K562 (cell line): ENCODE results near the gene DPH6. TPM values are rescaled to one million over a fixed set of nuclear protein-coding genes. Genes with fewer than 3 reads are reported as not detected.

Experiments
- ATAC-seq: fragments of 200-7000 bp; cut with Tn5 transposase; 3 replicates; pipeline ENCODE4 v1.9.1; 2020; ENCODE audit warnings: moderate library complexity
- BruUV-seq: library from RNA; stranded (reverse); fragments of 400-500 nt; replicated peaks from 2 replicates; lab custom pipeline; 2021; lab: Mats Ljungman, UMichigan
- CTCF ChIA-PET: fragments of 300-600 bp; formaldehyde crosslinking; extraction: SDS; loops from one replicate; lab custom pipeline; 2021; ENCODE audit warnings: low intra/inter-chr PET ratio; lab: Yijun Ruan, JAX
- POLR2A ChIA-PET: fragments of 300-600, 350-650 bp; sonication (Branson Sonifier 250); formaldehyde crosslinking; extraction: SDS; loops from one replicate; lab custom pipeline; 2021; ENCODE audit warnings: antibody characterized with exemption, inconsistent platforms; lab: Yijun Ruan, JAX
- DNase-seq, 4 experiments: peaks; one replicate each; pipeline versions ENCODE4 v3.0.0 to v3.0.0-alpha.2; 2011 to 2018; ENCODE audit warnings: low spot score in 3 of 4, mixed read lengths in 3 of 4; ENCODE audit errors: extremely low read depth in 1 of 4
- FAIRE-seq: peaks from 2 replicates; lab custom pipeline; 2011; peaks lifted over from hg19 to GRCh38; lab: Jason Lieb, UNC
- H2AFZ ChIP-seq: 2 replicates; pipeline ENCODE4 v1.6.0; 2011; ENCODE audit warnings: low read depth, low read length, control low read depth, inconsistent platforms
- H3K27ac ChIP-seq: fragments of 200-600 bp; 3 replicates; pipeline ENCODE4 v1.8.0; 2011; ENCODE audit warnings: low read depth, mild to moderate bottlenecking, control low read depth, inconsistent platforms, low read length, moderate library complexity, mixed read lengths; ENCODE audit errors: extremely low read depth
- H3K27me3 ChIP-seq, 2 experiments: fragments of 300-600 bp in 1 of 2; 2 replicates in 1 of 2; 3 replicates in 1 of 2; pipeline versions ENCODE4 v1.6.0 to v1.8.0; 2011; ENCODE audit warnings: inconsistent platforms in 2 of 2, low read length in 2 of 2, mild to moderate bottlenecking in 1 of 2, mixed read lengths in 1 of 2, moderate library complexity in 1 of 2; ENCODE audit not compliant: control insufficient read depth in 2 of 2, insufficient read depth in 2 of 2
- H3K36me3 ChIP-seq: fragments of 300-600 bp; 3 replicates; pipeline ENCODE4 v1.8.0; 2011; ENCODE audit warnings: mild to moderate bottlenecking, low read length, inconsistent platforms; ENCODE audit not compliant: control insufficient read depth, insufficient read depth
- H3K4me1 ChIP-seq, 2 experiments: fragments of 200-600 bp in 1 of 2; replicated peaks in 1 of 2; 2 replicates in 1 of 2; 3 replicates in 1 of 2; pipeline versions ENCODE4 v1.5.1 to v1.8.0; 2011; ENCODE audit warnings: inconsistent platforms in 2 of 2, low read length in 2 of 2, mild to moderate bottlenecking in 1 of 2, mixed read lengths in 1 of 2, moderate library complexity in 1 of 2; ENCODE audit not compliant: control insufficient read depth in 2 of 2, insufficient read depth in 2 of 2
- H3K4me2 ChIP-seq: 2 replicates; pipeline ENCODE4 v1.6.1; 2011; ENCODE audit warnings: low read length, control low read depth, inconsistent platforms, mixed read lengths; ENCODE audit not compliant: insufficient read depth
- H3K4me3 ChIP-seq: fragments of 200-600 bp; sonication (generic), shearing (Covaris generic); 2 replicates; pipeline ENCODE4 v1.5.1; 2016; ENCODE audit warnings: control low read depth, inconsistent platforms
- H3K79me2 ChIP-seq: fragments of 200-600 bp; 3 replicates; pipeline ENCODE4 v1.8.0; 2011; ENCODE audit warnings: low read length, inconsistent platforms; ENCODE audit not compliant: control insufficient read depth, insufficient read depth
- H3K9ac ChIP-seq, 2 experiments: 2 replicates each; pipeline versions ENCODE4 v1.6.0 to v1.6.1; 2011; ENCODE audit warnings: low read depth in 2 of 2, low read length in 2 of 2, control low read depth in 1 of 2, inconsistent platforms in 1 of 2, mild to moderate bottlenecking in 1 of 2, mixed read lengths in 1 of 2; ENCODE audit not compliant: insufficient read depth in 1 of 2
- H3K9me1 ChIP-seq: one replicate; pipeline ENCODE4 v1.6.0; 2011; ENCODE audit warnings: inconsistent platforms, mild to moderate bottlenecking, low read length, moderate library complexity; ENCODE audit not compliant: control insufficient read depth, insufficient read depth
- H3K9me3 ChIP-seq: replicated peaks from 2 replicates; pipeline ENCODE4 v1.5.1; 2011; ENCODE audit warnings: low read depth, low read length, inconsistent platforms; ENCODE audit not compliant: control insufficient read depth, insufficient read depth
- H4K20me1 ChIP-seq: replicated peaks from 2 replicates; pipeline ENCODE4 v1.6.1; 2011; ENCODE audit warnings: low read length, inconsistent platforms, mixed read lengths; ENCODE audit not compliant: control insufficient read depth, insufficient read depth
- ARHGAP35 ChIP-seq: fragments of 450-650 bp; IDR thresholded peaks from 2 replicates; pipeline ENCODE4 v1.6.1; 2018; ENCODE audit not compliant: partially characterized antibody
- BHLHE40 ChIP-seq: IDR thresholded peaks from 2 replicates; pipeline ENCODE4 v1.6.1; 2011; ENCODE audit warnings: low read length, improper control_type of control experiment
- PML ChIP-seq: IDR thresholded peaks from 2 replicates; pipeline ENCODE4 v1.6.1; 2012; ENCODE audit warnings: low read length, inconsistent platforms
- PPARD ChIP-seq: fragments of 250-450 bp; sonication (Bioruptor Pico); IDR thresholded peaks from 2 replicates; pipeline ENCODE4 v1.8.0; 2022; ENCODE audit warnings: inconsistent platforms, mild to moderate bottlenecking, moderate library complexity
- PTRF ChIP-seq: fragments of 450-650 bp; IDR thresholded peaks from 2 replicates; pipeline ENCODE4 v1.6.1; 2016; ENCODE audit warnings: mild to moderate bottlenecking, missing genetic modification characterization, missing compliant biosample characterization
- RBM34 ChIP-seq: fragments of 200-400 bp; formaldehyde crosslinking; IDR thresholded peaks from 2 replicates; pipeline ENCODE4 v1.6.1; 2018; ENCODE audit warnings: low read length, borderline replicate concordance; ENCODE audit not compliant: insufficient read depth
- TBL1XR1 ChIP-seq, 2 experiments: IDR thresholded peaks; 2 replicates each; pipeline ENCODE4 v1.6.1; 2012; ENCODE audit warnings: improper control_type of control experiment in 2 of 2, low read length in 2 of 2, mild to moderate bottlenecking in 1 of 2
- TEAD4 ChIP-seq, 2 experiments: sonication (generic) in 1 of 2; formaldehyde crosslinking in 1 of 2; IDR thresholded peaks; 2 replicates each; pipeline versions ENCODE4 v1.6.1 to v1.8.0; 2012 to 2022; ENCODE audit warnings: borderline replicate concordance in 1 of 2, inconsistent platforms in 1 of 2, low read length in 1 of 2, mild to moderate bottlenecking in 1 of 2, missing genetic modification reagents in 1 of 2
- TRIM24 ChIP-seq, 2 experiments: fragments of 450-650 bp; IDR thresholded peaks; 2 replicates each; pipeline ENCODE4 v1.6.1; 2016
- WHSC1 ChIP-seq: IDR thresholded peaks from one replicate; pipeline ENCODE4 v1.6.1; 2012; ENCODE audit warnings: low read length, control low read depth, inconsistent platforms
- XRCC5 ChIP-seq: fragments of 200-400 bp; formaldehyde crosslinking; IDR thresholded peaks from 2 replicates; pipeline ENCODE4 v1.6.1; 2017; ENCODE audit warnings: low read depth, mild to moderate bottlenecking, low read length
- ZC3H4 ChIP-seq: sonication (generic); formaldehyde crosslinking; IDR thresholded peaks from 2 replicates; pipeline ENCODE4 v1.9.0; 2021; ENCODE audit warnings: missing genetic modification reagents, borderline replicate concordance
- ZNF133 ChIP-seq: fragments of 250-450 bp; sonication (Bioruptor Pico); IDR thresholded peaks from 2 replicates; pipeline ENCODE4 v1.4.0; 2020; ENCODE audit warnings: mild to moderate bottlenecking
- WGBS: fragments of 100-300 bp; shearing (Covaris generic); methylation state at CpG from one replicate; pipeline ENCODE4 v1.1.6; 2016; ENCODE audit warnings: low coverage, mixed read lengths; ENCODE audit not compliant: insufficient coverage; ENCODE audit errors: missing lambda C conversion rate; 5-methylcytosine and 5-hydroxymethylcytosine counted together
- in situ Hi-C: fragments of 300-500 bp; cut with MboI; formaldehyde crosslinking; loops from 4 replicates; pipeline ENCODE4 v1.15.0; 2018; ENCODE audit warnings: inconsistent platforms, mixed read lengths
- intact Hi-C: fragments of 100-400 bp; cut with micrococcal nuclease; formaldehyde crosslinking; loops from 2 replicates; pipeline ENCODE4 v1.14.2; 2022
- polyA plus RNA-seq, 8 experiments: library from polyadenylated mRNA; depleted of rRNA in 4 of 8; stranded (reverse) in 5 of 8; unstranded in 3 of 8; fragments of >200 nt; fragmentation: Nextera tagmentation in 2 of 8; fragmentation: Illumina TruSeq in 1 of 8; extraction: Ambion mirVana in 2 of 8; extraction: Trizol in 1 of 8; gene quantifications; 2 replicates each; pipeline versions ENCODE4 v1.2.1 to v1.2.3, GENCODE V29; 2011 to 2014; ENCODE audit warnings: inconsistent platforms in 1 of 8, missing spikeins in 1 of 8
- total RNA-seq, 7 experiments: library from RNA; depleted of rRNA in 6 of 7; stranded (reverse); fragments of >200 nt in 6 of 7; fragmentation: Illumina TruSeq in 2 of 7; extraction: Trizol in 2 of 7; gene quantifications; 2 replicates each; pipeline versions ENCODE4 v1.2.1 to v1.2.3, GENCODE V29; 2011 to 2021; ENCODE audit warnings: low replicate concordance in 1 of 7
- TF ChIP-seq, protein P1 (sequence below): fragments of 250-450 bp; sonication (Bioruptor Pico); IDR thresholded peaks from 2 replicates; pipeline ENCODE4 v1.4.0; 2020
- TF ChIP-seq, protein P2 (sequence below): fragments of 250-450 bp; sonication (Bioruptor Pico); IDR thresholded peaks from 2 replicates; pipeline ENCODE4 v1.5.1; 2021; ENCODE audit warnings: mild to moderate bottlenecking

Gene DPH6
- total and polyA plus RNA-seq, 9 of the 15 experiments (the other 6 are each of a cell fraction or from before 2014, with no cell fraction given): 10.1 to 69.1 (median 18.8) TPM

DNA sequence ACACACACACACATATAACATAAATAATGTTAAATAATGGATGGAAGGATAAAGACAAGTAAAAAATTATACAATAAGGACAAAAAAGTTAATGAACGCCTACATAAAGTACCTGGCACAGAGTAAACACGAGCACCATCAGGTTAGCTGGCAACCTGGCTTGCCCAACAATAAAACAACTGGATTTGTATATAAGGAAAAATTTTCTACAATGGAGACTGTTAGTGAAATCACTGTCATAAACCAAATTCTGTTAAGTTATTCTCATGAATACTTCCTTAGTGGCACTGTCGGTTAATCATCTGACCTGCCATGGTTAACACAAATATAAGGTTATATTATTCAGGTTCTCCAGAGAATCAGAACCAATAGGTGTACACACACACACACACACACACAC is 54.8 kb downstream of the DPH6 start (continued):
- TF ChIP-seq ZNF133 (CRISPR knock-in tag) (no peak), PML (no peak)

DNA sequence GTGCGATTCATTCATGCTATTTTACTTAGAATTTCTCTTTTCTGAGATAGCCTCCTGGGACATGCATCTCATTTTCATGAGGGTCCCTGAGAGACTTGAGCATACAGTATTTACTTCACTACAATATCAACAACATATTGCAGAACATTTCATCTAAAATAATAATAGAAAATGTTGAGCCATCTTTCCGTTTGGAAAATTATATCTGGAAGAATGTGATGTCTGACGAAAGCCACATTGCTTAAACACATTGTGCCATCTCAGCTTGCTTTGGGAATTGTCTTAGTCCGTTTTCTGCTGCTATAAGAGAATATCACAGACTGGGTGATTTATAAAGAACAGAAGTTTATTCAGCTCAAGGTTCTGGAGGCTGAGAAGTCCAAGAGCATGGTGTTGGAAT is 55.5 kb downstream of the DPH6 start:
- no peak overlapping the region for H3K27ac ChIP-seq
- H3K4me1 ChIP-seq: no peaks in the 10 kb centered on the region
- H3K27me3 ChIP-seq: no peaks in the 10 kb centered on the region
- in situ Hi-C loops: no loop called here
- no peaks in the 10 kb centered on the region for H3K9me1 ChIP-seq
- ATAC-seq: no peak
- H3K4me3 ChIP-seq: no peak overlapping the region
- ChIA-PET POLR2A (no interaction called here), CTCF (no interaction called here)
- DNase-seq: no peak
- H2AFZ ChIP-seq: no peak overlapping the region
- WGBS: 56% methylated on average over 4 of the region's 4 CpGs
- FAIRE-seq: no peak
- no peaks in the 10 kb centered on the region for H3K36me3 ChIP-seq
- no TSS peak for BruUV-seq
- intact Hi-C loops: no loop called here
- peaks cover 4% of the 10 kb centered on the region for H3K9me3 ChIP-seq
- no peaks in the 10 kb centered on the region for H3K79me2 ChIP-seq
- H3K4me2 ChIP-seq: no peak overlapping the region
- no peak overlapping the region for H3K9ac ChIP-seq
- no peaks in the 10 kb centered on the region for H4K20me1 ChIP-seq
- no peak for TF ChIP-seq WHSC1
- TF ChIP-seq TEAD4 (IDR thresholded peaks at IDR 0.05; ENCODE audit: low read length): no peak
- TF ChIP-seq TEAD4 (CRISPR knock-in tag; IDR thresholded peaks at IDR 0.05; ENCODE audit: borderline replicate concordance): no peak
- no peak for TF ChIP-seq TBL1XR1 (IDR thresholded peaks at IDR 0.05; ENCODE audit: low read length in 2 of 2)
- no peak for TF ChIP-seq PTRF (tag)
- TF ChIP-seq ZC3H4 (CRISPR knock-in tag): no peak
- TF ChIP-seq TRIM24 (IDR thresholded peaks at IDR 0.05): no peak
- TF ChIP-seq, protein P1, sequence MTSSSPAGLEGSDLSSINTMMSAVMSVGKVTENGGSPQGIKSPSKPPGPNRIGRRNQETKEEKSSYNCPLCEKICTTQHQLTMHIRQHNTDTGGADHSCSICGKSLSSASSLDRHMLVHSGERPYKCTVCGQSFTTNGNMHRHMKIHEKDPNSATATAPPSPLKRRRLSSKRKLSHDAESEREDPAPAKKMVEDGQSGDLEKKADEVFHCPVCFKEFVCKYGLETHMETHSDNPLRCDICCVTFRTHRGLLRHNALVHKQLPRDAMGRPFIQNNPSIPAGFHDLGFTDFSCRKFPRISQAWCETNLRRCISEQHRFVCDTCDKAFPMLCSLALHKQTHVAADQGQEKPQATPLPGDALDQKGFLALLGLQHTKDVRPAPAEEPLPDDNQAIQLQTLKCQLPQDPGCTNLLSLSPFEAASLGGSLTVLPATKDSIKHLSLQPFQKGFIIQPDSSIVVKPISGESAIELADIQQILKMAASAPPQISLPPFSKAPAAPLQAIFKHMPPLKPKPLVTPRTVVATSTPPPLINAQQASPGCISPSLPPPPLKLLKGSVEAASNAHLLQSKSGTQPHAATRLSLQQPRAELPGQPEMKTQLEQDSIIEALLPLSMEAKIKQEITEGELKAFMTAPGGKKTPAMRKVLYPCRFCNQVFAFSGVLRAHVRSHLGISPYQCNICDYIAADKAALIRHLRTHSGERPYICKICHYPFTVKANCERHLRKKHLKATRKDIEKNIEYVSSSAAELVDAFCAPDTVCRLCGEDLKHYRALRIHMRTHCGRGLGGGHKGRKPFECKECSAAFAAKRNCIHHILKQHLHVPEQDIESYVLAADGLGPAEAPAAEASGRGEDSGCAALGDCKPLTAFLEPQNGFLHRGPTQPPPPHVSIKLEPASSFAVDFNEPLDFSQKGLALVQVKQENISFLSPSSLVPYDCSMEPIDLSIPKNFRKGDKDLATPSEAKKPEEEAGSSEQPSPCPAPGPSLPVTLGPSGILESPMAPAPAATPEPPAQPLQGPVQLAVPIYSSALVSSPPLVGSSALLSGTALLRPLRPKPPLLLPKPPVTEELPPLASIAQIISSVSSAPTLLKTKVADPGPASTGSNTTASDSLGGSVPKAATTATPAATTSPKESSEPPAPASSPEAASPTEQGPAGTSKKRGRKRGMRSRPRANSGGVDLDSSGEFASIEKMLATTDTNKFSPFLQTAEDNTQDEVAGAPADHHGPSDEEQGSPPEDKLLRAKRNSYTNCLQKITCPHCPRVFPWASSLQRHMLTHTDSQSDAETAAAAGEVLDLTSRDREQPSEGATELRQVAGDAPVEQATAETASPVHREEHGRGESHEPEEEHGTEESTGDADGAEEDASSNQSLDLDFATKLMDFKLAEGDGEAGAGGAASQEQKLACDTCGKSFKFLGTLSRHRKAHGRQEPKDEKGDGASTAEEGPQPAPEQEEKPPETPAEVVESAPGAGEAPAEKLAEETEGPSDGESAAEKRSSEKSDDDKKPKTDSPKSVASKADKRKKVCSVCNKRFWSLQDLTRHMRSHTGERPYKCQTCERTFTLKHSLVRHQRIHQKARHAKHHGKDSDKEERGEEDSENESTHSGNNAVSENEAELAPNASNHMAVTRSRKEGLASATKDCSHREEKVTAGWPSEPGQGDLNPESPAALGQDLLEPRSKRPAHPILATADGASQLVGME: no peak
- TF ChIP-seq ARHGAP35: no peak
- no peak for TF ChIP-seq BHLHE40
- TF ChIP-seq RBM34: no peak
- no peak for TF ChIP-seq XRCC5
- TF ChIP-seq PPARD (CRISPR knock-in tag): no peak
- TF ChIP-seq, protein P2, sequence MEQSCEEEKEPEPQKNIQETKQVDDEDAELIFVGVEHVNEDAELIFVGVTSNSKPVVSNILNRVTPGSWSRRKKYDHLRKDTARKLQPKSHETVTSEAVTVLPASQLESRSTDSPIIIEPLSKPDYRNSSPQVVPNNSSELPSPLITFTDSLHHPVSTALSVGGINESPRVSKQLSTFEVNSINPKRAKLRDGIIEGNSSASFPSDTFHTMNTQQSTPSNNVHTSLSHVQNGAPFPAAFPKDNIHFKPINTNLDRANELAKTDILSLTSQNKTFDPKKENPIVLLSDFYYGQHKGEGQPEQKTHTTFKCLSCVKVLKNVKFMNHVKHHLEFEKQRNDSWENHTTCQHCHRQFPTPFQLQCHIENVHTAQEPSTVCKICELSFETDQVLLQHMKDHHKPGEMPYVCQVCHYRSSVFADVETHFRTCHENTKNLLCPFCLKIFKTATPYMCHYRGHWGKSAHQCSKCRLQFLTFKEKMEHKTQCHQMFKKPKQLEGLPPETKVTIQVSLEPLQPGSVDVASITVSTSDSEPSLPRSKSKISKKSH (CRISPR knock-in tag): no peak
